SH-SY5Y (cell line): ENCODE results near the gene ADGRG1.
A peak's percentile ranks its signal among the peaks of the same experiment; 100 is the strongest.

Source experiments
- GATA2 ChIP-seq: IDR thresholded peaks from 2 replicates; pipeline ENCODE4 v1.6.1; 2011; ENCODE audit warnings: mild to moderate bottlenecking, low read depth, low read length
- GATA3 ChIP-seq: IDR thresholded peaks from 2 replicates; pipeline ENCODE4 v1.6.1; 2011; ENCODE audit warnings: low read depth, mild to moderate bottlenecking, low read length, moderate library complexity

Gene ADGRG1

DNA sequence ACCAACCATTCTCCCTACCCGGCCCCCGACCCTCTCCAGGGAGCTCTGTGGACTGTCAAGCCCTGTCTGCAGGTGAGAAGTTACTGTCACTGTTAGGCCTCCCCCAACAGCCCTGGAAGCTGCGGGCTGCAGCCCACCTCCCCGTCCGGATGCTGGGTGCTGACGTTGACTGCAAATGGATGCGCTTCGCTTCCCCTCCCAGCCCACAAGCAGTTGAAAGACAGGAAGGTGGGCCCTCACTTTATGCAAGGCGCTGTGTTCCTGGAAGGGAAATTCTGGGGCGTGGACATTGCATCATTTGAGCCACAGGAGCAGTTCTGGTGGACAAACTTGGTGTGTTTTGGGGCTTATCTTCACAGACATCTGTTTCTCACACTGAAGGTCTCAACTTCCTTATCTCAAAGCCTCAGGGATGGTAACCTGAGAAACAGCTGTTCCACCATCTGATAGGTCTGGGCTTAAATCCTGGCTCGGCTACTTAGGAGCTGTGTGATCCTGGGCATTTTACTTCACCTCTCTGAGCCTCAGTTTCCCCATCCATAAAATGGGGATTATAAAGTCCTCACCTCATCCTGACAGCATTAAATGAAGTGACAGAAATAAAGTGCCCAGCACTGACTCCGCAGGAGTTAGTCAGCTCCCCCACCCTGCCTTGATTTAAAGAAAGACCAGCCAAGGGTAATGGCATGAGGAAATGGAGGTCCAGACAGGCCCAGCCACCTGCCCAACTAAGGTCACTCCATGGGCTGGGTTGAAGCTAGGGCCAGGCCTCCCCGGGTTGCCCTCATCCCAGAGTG lies 61.5 kb downstream of the ADGRG1 start:
- TF ChIP-seq GATA3 (no peak; the same call in 1 of the 2 replicates), GATA2 (peak; percentile 72; the same call in 1 of the 2 replicates)

- no peak for TF ChIP-seq GATA2
- TF ChIP-seq GATA3, result no peak
These were observed 62.5 kb downstream of the ADGRG1 start for GRCh38 chr16:57690782-57691471.

- TF ChIP-seq GATA2, result no peak
- TF ChIP-seq GATA3, result no peak
These were observed 64.2 kb downstream of the ADGRG1 start for GRCh38 chr16:57692636-57693035.

GRCh38 chr16:57693550-57693949 lies 65.1 kb downstream of the ADGRG1 start:
- TF ChIP-seq GATA2 (no peak), GATA3 (no peak)

DNA sequence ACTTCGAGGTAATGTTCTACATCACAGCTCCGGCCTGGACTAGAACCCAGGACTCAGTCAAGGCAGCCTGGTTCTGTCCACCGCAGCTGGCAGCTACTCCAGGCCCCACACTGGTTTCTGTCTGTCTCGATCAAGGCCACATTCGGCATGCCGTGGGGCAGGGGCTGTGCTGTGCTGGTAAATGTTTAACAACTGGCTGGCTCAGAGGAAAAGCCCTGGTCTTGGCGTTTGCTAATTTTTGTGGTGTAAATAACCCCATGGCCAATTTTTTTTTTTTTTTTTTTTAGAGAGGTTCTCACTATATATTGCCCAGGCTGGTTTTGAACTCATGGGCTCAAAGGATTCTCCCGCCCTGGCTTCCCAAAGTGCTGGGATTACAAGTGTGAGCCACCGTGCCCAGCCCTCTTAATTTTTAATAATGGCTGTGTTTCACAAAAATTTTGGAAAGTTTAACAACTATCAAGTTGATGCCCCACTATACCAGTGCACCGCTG lies 65.8 kb downstream of the ADGRG1 start:
- TF ChIP-seq GATA2 (no peak), GATA3 (no peak)

GRCh38 chr16:57694725-57695679 lies 66.6 kb downstream of the ADGRG1 start, which contains the start of gene DRC7:
Gene DRC7, plus strand, starts transcription at chr16:57694806. Its CDS starts 3,144 bp downstream, at chr16:57697950.
- no peak for TF ChIP-seq GATA2
- TF ChIP-seq GATA3, result no peak

- no peak for TF ChIP-seq GATA3
- TF ChIP-seq GATA2, result no peak
These were observed 67.2 kb downstream of the ADGRG1 start for GRCh38 chr16:57695680-57696069.

DNA sequence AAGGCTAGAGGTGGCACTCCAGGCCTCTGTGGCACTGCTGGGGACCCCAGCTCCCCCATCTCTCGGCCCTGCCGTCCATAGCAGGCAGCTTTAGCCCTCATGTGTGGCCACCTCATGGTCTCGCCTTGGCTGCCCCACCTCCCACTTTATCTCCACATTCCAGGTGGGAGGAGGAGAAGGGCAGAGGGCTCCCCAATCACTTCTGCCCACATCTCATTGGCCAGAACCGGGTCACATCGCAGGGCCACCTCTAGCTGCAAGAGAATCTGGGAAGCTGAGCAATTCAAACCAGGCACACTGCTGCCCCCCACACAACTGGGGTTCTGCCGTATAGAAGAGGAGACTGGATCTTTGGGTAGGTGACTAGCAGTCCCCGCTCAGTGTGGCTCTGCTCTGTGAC lies 67.8 kb downstream of the ADGRG1 start:
- TF ChIP-seq GATA3, result no peak
- no peak for TF ChIP-seq GATA2

DNA sequence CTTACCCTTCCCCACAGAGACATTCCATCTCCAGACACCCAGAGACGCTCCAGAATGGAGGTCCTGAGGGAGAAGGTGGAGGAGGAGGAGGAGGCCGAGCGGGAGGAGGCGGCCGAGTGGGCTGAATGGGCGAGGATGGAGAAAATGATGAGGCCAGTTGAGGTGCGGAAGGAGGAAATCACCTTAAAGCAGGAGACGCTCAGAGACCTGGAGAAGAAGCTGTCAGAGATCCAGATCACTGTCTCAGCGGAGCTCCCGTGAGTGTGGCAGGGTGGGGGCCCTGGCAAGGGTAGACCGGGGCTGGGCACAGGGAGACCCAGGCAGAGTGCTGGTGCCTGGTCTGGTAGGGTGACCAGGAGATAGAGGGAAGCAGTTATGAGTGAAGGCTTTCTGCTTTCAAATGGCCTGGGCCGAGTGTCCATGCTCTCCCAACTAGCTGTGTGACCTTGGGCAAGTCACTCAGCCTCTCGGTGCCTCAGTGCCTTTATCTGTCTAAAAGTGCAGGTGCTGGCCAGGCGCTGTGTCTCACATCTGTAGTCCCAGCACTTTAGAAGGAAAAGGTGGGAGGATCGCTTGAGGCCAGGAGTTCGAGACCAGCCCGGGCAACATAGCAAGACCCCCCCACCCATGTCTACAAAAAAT lies 69.6 kb downstream of the ADGRG1 start:
- no peak for TF ChIP-seq GATA3
- TF ChIP-seq GATA2, result no peak

- no peak for TF ChIP-seq GATA2
- TF ChIP-seq GATA3, result no peak
These were observed 70.5 kb downstream of the ADGRG1 start for GRCh38 chr16:57698812-57699405.

GRCh38 chr16:57699481-57699880 lies 71.1 kb downstream of the ADGRG1 start:
- TF ChIP-seq GATA2 (no peak), GATA3 (no peak)

DNA sequence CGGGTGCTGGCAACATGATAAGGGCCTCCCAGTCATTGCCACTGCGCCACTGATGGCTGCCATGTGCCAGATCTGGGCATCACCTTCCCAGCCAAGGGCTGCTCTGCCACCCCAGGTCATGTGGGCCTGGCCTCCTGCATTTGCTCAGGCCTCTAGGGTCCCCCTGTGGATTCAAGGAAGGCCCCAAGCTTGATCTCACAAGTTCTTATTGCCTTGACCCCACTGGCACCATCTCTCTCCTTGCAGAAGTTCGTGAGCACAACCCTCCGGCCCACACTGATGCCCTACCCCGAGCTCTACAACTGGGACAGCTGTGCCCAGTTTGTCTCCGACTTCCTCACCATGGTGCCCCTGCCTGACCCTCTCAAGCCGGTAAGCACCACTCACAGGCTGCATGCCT lies 71.5 kb downstream of the ADGRG1 start:
- TF ChIP-seq GATA3, result no peak
- TF ChIP-seq GATA2, result no peak
